ENCODE results near the gene DENND10. TPM values are rescaled to one million over a fixed set of nuclear protein-coding genes. Genes with fewer than 3 reads are reported as not detected.
A peak's percentile ranks its signal among the peaks of the same experiment; 100 is the strongest.

Gene DENND10
- total RNA-seq, 1 donor from 2014 or later = 41.5 TPM

- no peak for DNase-seq (ENCODE audit: low read depth)
- H3K4me3 ChIP-seq (ENCODE audit: low read depth, low read length) = no peak overlapping the region
- no peak for TF ChIP-seq CTCF (conservative IDR thresholded peaks at IDR 0.05; ENCODE audit: low read depth, low read length)
Measured at GRCh38 chr10:119061926-119062325, 42.0 kb upstream of the DENND10 start.

- H3K4me3 ChIP-seq (ENCODE audit: low read depth, low read length) = no peak overlapping the region
- no peak for TF ChIP-seq CTCF (conservative IDR thresholded peaks at IDR 0.05; ENCODE audit: low read depth, low read length)
- no peak for DNase-seq (ENCODE audit: low read depth)
Measured at GRCh38 chr10:119070395-119071165, 33.3 kb upstream of the DENND10 start.

- DNase-seq (ENCODE audit: low read depth) = no peak
- TF ChIP-seq CTCF (conservative IDR thresholded peaks at IDR 0.05; ENCODE audit: low read depth, low read length) = no peak
- H3K4me3 ChIP-seq (ENCODE audit: low read depth, low read length) = no peak overlapping the region
Measured at GRCh38 chr10:119073584-119073983, 30.3 kb upstream of the DENND10 start.

- no peak for DNase-seq (ENCODE audit: low read depth)
- peak overlapping the region; percentile 97 for H3K4me3 ChIP-seq (ENCODE audit: low read depth, low read length)
- no peak for TF ChIP-seq CTCF (conservative IDR thresholded peaks at IDR 0.05; ENCODE audit: low read depth, low read length)
Measured at GRCh38 chr10:119078422-119079179, 25.3 kb upstream of the DENND10 start.

- no peak for TF ChIP-seq CTCF (conservative IDR thresholded peaks at IDR 0.05; ENCODE audit: low read depth, low read length)
- peak overlapping the region; percentile 97 for H3K4me3 ChIP-seq (ENCODE audit: low read depth, low read length)
- DNase-seq (ENCODE audit: low read depth) = no peak
Measured at GRCh38 chr10:119079599-119080520, 24.1 kb upstream of the DENND10 start.

- TF ChIP-seq CTCF (conservative IDR thresholded peaks at IDR 0.05; ENCODE audit: low read depth, low read length) = no peak
- DNase-seq (ENCODE audit: low read depth) = peak; percentile 73
- H3K4me3 ChIP-seq (ENCODE audit: low read depth, low read length) = peak within 1 kb of the TSS; percentile 97
Measured at GRCh38 chr10:119080521-119081259, 23.2 kb upstream of the DENND10 start, which contains the start of gene EIF3A. TSS of gene EIF3A (minus strand) at chr10:119080817. CDS start at chr10:119080676, 141 bp downstream.

All from epithelial cell of proximal tubule (primary cell).